Measurements from ENCODE around the gene LHX3. TPM values are rescaled to one million over a fixed set of nuclear protein-coding genes. Genes with fewer than 3 reads are reported as not detected.

Gene LHX3
- total and polyA plus RNA-seq, 2 donors (not counting 1 experiment from before 2014, with no cell fraction given): 0.07 to 0.30 TPM

GRCh38 chr9:136190237-136190601 is 14.7 kb downstream of the LHX3 start:
- ATAC-seq (ENCODE audit: low read depth) (no peak), DNase-seq (no peak)
- POLR2A ChIA-PET: no interaction called here
- H4K20me1 ChIP-seq (ENCODE audit: control insufficient read depth, insufficient read depth, low read length, poor library complexity, severe bottlenecking): no peaks in the 10 kb centered on the region
- intact Hi-C loops (cut with micrococcal nuclease): loop anchor here (5.0 kb wide), 1 partner anchor 47 kb away; no protein-coding TSS in a partner anchor
- Mint-ChIP-seq H3K4me3 (no peak overlapping the region), H3K9me3 (ENCODE audit: insufficient read depth) (no peaks in the 10 kb centered on the region), H3K4me1 (peaks cover 8% of the 10 kb centered on the region), H3K27ac (no peak overlapping the region), H3K27me3 (peaks cover 41% of the 10 kb centered on the region)
- H2AFZ ChIP-seq (ENCODE audit: insufficient read depth, low read depth, low read length, poor library complexity, severe bottlenecking): no peak overlapping the region
- peaks cover 0 to 84% (median 26%) of the 10 kb centered on the region in 4 experiments for H3K27me3 ChIP-seq (replicated peaks in 1 of 4; ENCODE audit: control extremely low read depth in 1 of 4, control insufficient read depth in 3 of 4, insufficient read depth in 4 of 4, low read length in 3 of 4)
- H3K4me2 ChIP-seq (replicated peaks; ENCODE audit: low read depth, low read length, poor library complexity, severe bottlenecking): no peak overlapping the region
- no peak overlapping the region for H3K4me3 ChIP-seq (ENCODE audit: control extremely low read depth in 1 of 5, extremely low read depth in 1 of 5, insufficient read depth in 1 of 5, low read depth in 2 of 5, low read length in 4 of 5)
- H3K9ac ChIP-seq (ENCODE audit: low read length): no peak overlapping the region
- no peak overlapping the region for H3K27ac ChIP-seq (ENCODE audit: low read length in 2 of 2)
- no peaks in the 10 kb centered on the region for H3K79me2 ChIP-seq (ENCODE audit: control insufficient read depth, insufficient read depth, low read length)
- TF ChIP-seq CTCF (IDR thresholded peaks at IDR 0.05): no peak
- no peak for TF ChIP-seq EZH2 (IDR thresholded peaks at IDR 0.05; ENCODE audit: borderline replicate concordance, insufficient read depth, low read depth, low read length, poor library complexity, severe bottlenecking)
- H3K9me3 ChIP-seq (ENCODE audit: control extremely low read depth in 1 of 3, control insufficient read depth in 2 of 3, insufficient read depth in 1 of 3, low read length in 2 of 3): peaks cover 0 to 21% (median 0%) of the 10 kb centered on the region in 3 donors
- H3K4me1 ChIP-seq (ENCODE audit: control insufficient read depth in 2 of 2, insufficient read depth in 2 of 2, low read length in 2 of 2): peaks cover 15 to 23% of the 10 kb centered on the region in 2 donors
- CTCF ChIA-PET: no interaction called here
- no peaks in the 10 kb centered on the region for H3K36me3 ChIP-seq (replicated peaks in 1 of 2; ENCODE audit: control extremely low read depth in 1 of 2, control insufficient read depth in 1 of 2, extremely low read depth in 1 of 2, insufficient read depth in 2 of 2, low read length in 1 of 2)
- 79% methylated on average over 7 of the region's 7 CpGs for WGBS (ENCODE audit: insufficient coverage)

GRCh38 chr9:136189394-136190236 is 15.3 kb downstream of the LHX3 start:
- H3K27me3 Mint-ChIP-seq: peaks cover 46% of the 10 kb centered on the region
- Histone ChIP-seq H3K4me3 (ENCODE audit: control extremely low read depth in 1 of 5, extremely low read depth in 1 of 5, insufficient read depth in 1 of 5, low read depth in 2 of 5, low read length in 4 of 5) (no peak overlapping the region), H4K20me1 (ENCODE audit: control insufficient read depth, insufficient read depth, low read length, poor library complexity, severe bottlenecking) (no peaks in the 10 kb centered on the region), H3K27ac (ENCODE audit: low read length in 2 of 2) (no peak overlapping the region), H3K79me2 (ENCODE audit: control insufficient read depth, insufficient read depth, low read length) (no peaks in the 10 kb centered on the region), H3K4me1 (ENCODE audit: control insufficient read depth in 2 of 2, insufficient read depth in 2 of 2, low read length in 2 of 2) (peaks cover 15 to 23% of the 10 kb centered on the region in 2 donors), H3K36me3 (replicated peaks in 1 of 2; ENCODE audit: control extremely low read depth in 1 of 2, control insufficient read depth in 1 of 2, extremely low read depth in 1 of 2, insufficient read depth in 2 of 2, low read length in 1 of 2) (no peaks in the 10 kb centered on the region), H3K9me3 (ENCODE audit: control extremely low read depth in 1 of 3, control insufficient read depth in 2 of 3, insufficient read depth in 1 of 3, low read length in 2 of 3) (peaks cover 0 to 20% (median 0%) of the 10 kb centered on the region in 3 donors), H3K27me3 (replicated peaks in 1 of 4; ENCODE audit: control extremely low read depth in 1 of 4, control insufficient read depth in 3 of 4, insufficient read depth in 4 of 4, low read length in 3 of 4) (peaks cover 0 to 84% (median 25%) of the 10 kb centered on the region in 4 experiments), H3K4me2 (replicated peaks; ENCODE audit: low read depth, low read length, poor library complexity, severe bottlenecking) (no peak overlapping the region), H3K9ac (ENCODE audit: low read length) (no peak overlapping the region), H2AFZ (ENCODE audit: insufficient read depth, low read depth, low read length, poor library complexity, severe bottlenecking) (no peak overlapping the region)
- no peak overlapping the region for H3K27ac Mint-ChIP-seq
- ChIA-PET POLR2A (no interaction called here), CTCF (no interaction called here)
- H3K4me1 Mint-ChIP-seq: peaks cover 8% of the 10 kb centered on the region
- DNase-seq: no peak
- no peak for TF ChIP-seq CTCF (IDR thresholded peaks at IDR 0.05)
- TF ChIP-seq EZH2 (IDR thresholded peaks at IDR 0.05; ENCODE audit: borderline replicate concordance, insufficient read depth, low read depth, low read length, poor library complexity, severe bottlenecking): no peak
- ATAC-seq (ENCODE audit: low read depth): no peak
- WGBS (ENCODE audit: insufficient coverage): 45% methylated on average over 15 of the region's 28 CpGs
- no peak overlapping the region for H3K4me3 Mint-ChIP-seq
- intact Hi-C loops (cut with micrococcal nuclease): loop anchor here (5.0 kb wide), 1 partner anchor 48 kb away; no protein-coding TSS in a partner anchor
- no peaks in the 10 kb centered on the region for H3K9me3 Mint-ChIP-seq (ENCODE audit: insufficient read depth)

All from B cell (primary cell).